K562 (cell line): ENCODE data around the gene APOL2.

Experiments
- BRCA1 ChIP-seq, 2 experiments: fragments of 450-650 bp in 1 of 2; sonication (generic) in 1 of 2; formaldehyde crosslinking in 1 of 2; IDR thresholded peaks; 2 replicates each; pipeline versions ENCODE4 v1.5.0 to v1.6.1; 2017 to 2020; ENCODE audit warnings: mild to moderate bottlenecking in 1 of 2, missing genetic modification reagents in 1 of 2
- CHD1 ChIP-seq: fragments of 200-600 bp; sonication (generic); IDR thresholded peaks from one replicate; pipeline ENCODE4 v1.6.1; 2012; ENCODE audit warnings: mild to moderate bottlenecking, moderate library complexity, low read length, inconsistent platforms
- EP300 ChIP-seq: IDR thresholded peaks from 2 replicates; pipeline ENCODE4 v1.6.1; 2012; ENCODE audit warnings: low read length, improper control_type of control experiment
- EZH2 ChIP-seq: IDR thresholded peaks from 2 replicates; pipeline ENCODE4 v1.6.1; 2012; ENCODE audit warnings: low read depth, mild to moderate bottlenecking, inconsistent platforms, low read length, borderline replicate concordance
- KAT7 ChIP-seq: sonication (generic); formaldehyde crosslinking; IDR thresholded peaks from 2 replicates; pipeline ENCODE4 v1.8.0; 2022; ENCODE audit warnings: missing genetic modification reagents, mild to moderate bottlenecking, borderline replicate concordance
- POLR2A ChIP-seq: fragments of 450-650 bp; conservative IDR thresholded peaks from 2 replicates; pipeline ENCODE4 v1.6.1; 2016
- RAD21 ChIP-seq, 2 experiments: fragments of 250-450 bp in 1 of 2; fragments of 450-650 bp in 1 of 2; sonication (Bioruptor Pico) in 1 of 2; formaldehyde crosslinking in 1 of 2; IDR thresholded peaks in 1 of 2; conservative IDR thresholded peaks in 1 of 2; 2 replicates each; pipeline versions ENCODE4 v1.4.0 to v1.8.0; 2020 to 2022; ENCODE audit warnings: mild to moderate bottlenecking in 2 of 2, moderate library complexity in 1 of 2
- RBBP5 ChIP-seq: fragments of 200-600 bp; sonication (generic); IDR thresholded peaks from 2 replicates; pipeline ENCODE4 v1.6.1; 2012; ENCODE audit warnings: borderline replicate concordance, mild to moderate bottlenecking, low read length, control low read depth, inconsistent platforms; ENCODE audit not compliant: insufficient read depth, poor library complexity, severe bottlenecking
- RBFOX2 ChIP-seq: fragments of 200-400 bp; formaldehyde crosslinking; IDR thresholded peaks from 2 replicates; pipeline ENCODE4 v1.6.1; 2017; ENCODE audit warnings: low read depth, mild to moderate bottlenecking, low read length, moderate library complexity
- TAF1 ChIP-seq: IDR thresholded peaks from 2 replicates; pipeline ENCODE4 v1.6.1; 2011; ENCODE audit warnings: mild to moderate bottlenecking, low read length, moderate library complexity; ENCODE audit not compliant: insufficient read depth, control insufficient read depth, severe bottlenecking; ENCODE audit errors: extremely low read depth
- YY1 ChIP-seq, 3 experiments: IDR thresholded peaks; 2 replicates each; pipeline ENCODE4 v1.6.1; 2011; ENCODE audit warnings: low read length in 2 of 3, mild to moderate bottlenecking in 2 of 3, moderate library complexity in 2 of 3, borderline replicate concordance in 1 of 3, control low read depth in 1 of 3, low read depth in 1 of 3; ENCODE audit not compliant: insufficient read depth in 3 of 3, insufficient replicate concordance in 2 of 3, control insufficient read depth in 1 of 3, insufficient read length in 1 of 3; ENCODE audit errors: extremely low read depth in 1 of 3
- ZNF274 ChIP-seq: IDR thresholded peaks from 2 replicates; pipeline ENCODE4 v1.6.1; 2011; ENCODE audit warnings: low read depth, mild to moderate bottlenecking, low read length, moderate library complexity, borderline replicate concordance
- TF ChIP-seq, protein P1 (sequence below): sonication (generic); formaldehyde crosslinking; IDR thresholded peaks from 2 replicates; pipeline ENCODE4 v1.8.1; 2022; ENCODE audit warnings: missing genetic modification reagents
- TF ChIP-seq, protein P2 (sequence below), 3 experiments: IDR thresholded peaks in 2 of 3; conservative IDR thresholded peaks in 1 of 3; 2 replicates each; pipeline ENCODE4 v1.5.1; 2011 to 2012; ENCODE audit warnings: low read length in 3 of 3, mild to moderate bottlenecking in 3 of 3, control low read depth in 2 of 3, improper control_type of control experiment in 1 of 3, inconsistent platforms in 1 of 3, low read depth in 1 of 3, mixed read lengths in 1 of 3, moderate library complexity in 1 of 3; ENCODE audit not compliant: insufficient read depth in 2 of 3

DNA sequence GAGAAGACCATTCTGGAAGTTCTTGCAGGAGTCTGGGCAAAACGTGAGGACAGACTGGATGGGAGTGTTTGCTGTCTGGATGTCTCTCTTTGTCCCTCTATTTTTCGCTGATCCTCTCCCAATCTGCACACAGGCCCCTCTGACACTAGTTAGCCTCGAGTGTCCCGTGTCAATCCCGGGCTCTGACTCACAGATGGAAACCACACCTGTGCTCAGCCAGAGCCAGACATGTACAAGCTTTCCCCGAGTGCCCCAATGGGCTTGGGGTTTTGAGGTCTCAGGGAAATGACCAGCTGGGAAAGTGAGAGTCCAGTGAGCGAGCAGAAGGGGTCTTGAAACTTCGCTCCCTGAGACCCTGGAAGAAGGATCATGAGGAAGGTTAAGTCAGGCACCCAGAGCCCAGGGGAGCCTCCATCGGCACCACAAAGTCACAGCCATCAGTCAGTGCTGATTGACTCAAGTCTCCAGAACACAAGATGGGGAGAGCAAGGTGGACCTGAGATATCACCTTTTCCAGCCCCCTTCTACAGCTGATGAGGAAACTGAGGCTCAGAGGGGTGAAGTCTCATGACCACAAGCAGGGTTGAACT lies 13.9 kb downstream of the APOL2 start:
- no peak for TF ChIP-seq ZNF274
- TF ChIP-seq EZH2 = no peak
- no peak for TF ChIP-seq RAD21 (CRISPR knock-in tag; conservative IDR thresholded peaks at IDR 0.05 in 1 of 2, IDR thresholded peaks at IDR 0.05 in 1 of 2)
- no peak for TF ChIP-seq CHD1
- no peak for TF ChIP-seq EP300
- no peak for TF ChIP-seq YY1 (IDR thresholded peaks at IDR 0.05; ENCODE audit: borderline replicate concordance in 1 of 3, control insufficient read depth in 1 of 3, extremely low read depth in 1 of 3, insufficient read depth in 3 of 3, insufficient read length in 1 of 3, insufficient replicate concordance in 2 of 3, low read depth in 1 of 3, low read length in 2 of 3)
- TF ChIP-seq, protein P1, sequence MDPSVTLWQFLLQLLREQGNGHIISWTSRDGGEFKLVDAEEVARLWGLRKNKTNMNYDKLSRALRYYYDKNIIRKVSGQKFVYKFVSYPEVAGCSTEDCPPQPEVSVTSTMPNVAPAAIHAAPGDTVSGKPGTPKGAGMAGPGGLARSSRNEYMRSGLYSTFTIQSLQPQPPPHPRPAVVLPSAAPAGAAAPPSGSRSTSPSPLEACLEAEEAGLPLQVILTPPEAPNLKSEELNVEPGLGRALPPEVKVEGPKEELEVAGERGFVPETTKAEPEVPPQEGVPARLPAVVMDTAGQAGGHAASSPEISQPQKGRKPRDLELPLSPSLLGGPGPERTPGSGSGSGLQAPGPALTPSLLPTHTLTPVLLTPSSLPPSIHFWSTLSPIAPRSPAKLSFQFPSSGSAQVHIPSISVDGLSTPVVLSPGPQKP (CRISPR knock-in tag) = no peak
- no peak for TF ChIP-seq POLR2A
- TF ChIP-seq, protein P2, sequence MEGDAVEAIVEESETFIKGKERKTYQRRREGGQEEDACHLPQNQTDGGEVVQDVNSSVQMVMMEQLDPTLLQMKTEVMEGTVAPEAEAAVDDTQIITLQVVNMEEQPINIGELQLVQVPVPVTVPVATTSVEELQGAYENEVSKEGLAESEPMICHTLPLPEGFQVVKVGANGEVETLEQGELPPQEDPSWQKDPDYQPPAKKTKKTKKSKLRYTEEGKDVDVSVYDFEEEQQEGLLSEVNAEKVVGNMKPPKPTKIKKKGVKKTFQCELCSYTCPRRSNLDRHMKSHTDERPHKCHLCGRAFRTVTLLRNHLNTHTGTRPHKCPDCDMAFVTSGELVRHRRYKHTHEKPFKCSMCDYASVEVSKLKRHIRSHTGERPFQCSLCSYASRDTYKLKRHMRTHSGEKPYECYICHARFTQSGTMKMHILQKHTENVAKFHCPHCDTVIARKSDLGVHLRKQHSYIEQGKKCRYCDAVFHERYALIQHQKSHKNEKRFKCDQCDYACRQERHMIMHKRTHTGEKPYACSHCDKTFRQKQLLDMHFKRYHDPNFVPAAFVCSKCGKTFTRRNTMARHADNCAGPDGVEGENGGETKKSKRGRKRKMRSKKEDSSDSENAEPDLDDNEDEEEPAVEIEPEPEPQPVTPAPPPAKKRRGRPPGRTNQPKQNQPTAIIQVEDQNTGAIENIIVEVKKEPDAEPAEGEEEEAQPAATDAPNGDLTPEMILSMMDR (IDR thresholded peaks at IDR 0.05 in 2 of 3, conservative IDR thresholded peaks at IDR 0.05 in 1 of 3; ENCODE audit: insufficient read depth in 2 of 3, low read depth in 1 of 3, low read length in 3 of 3) = no peak
- no peak for TF ChIP-seq RBFOX2
- TF ChIP-seq TAF1 = no peak
- no peak for TF ChIP-seq BRCA1 (IDR thresholded peaks at IDR 0.05)
- TF ChIP-seq BRCA1 (CRISPR knock-in tag; IDR thresholded peaks at IDR 0.05) = no peak
- TF ChIP-seq KAT7 = no peak
- TF ChIP-seq RBBP5 = no peak
